ENCODE results near the gene OR6B3.

GRCh38 chr2:240095556-240096523 is 42.5 kb upstream of the OR6B3 start:
- TF ChIP-seq POLR2A (IDR thresholded peaks at IDR 0.05) (no peak), CTCF (IDR thresholded peaks at IDR 0.05) (no peak)
